Effector memory CD4-positive, alpha-beta T cell (primary cell): ENCODE data around the gene SCUBE2.

Experiments used
- DNase-seq, 3 donors: peaks; one replicate each; pipeline ENCODE4 v3.0.0-alpha.2; 2020
- H3K27ac ChIP-seq: 2 replicates; pipeline ENCODE4 v1.7.0; 2013; ENCODE audit warnings: mild to moderate bottlenecking, low read length, moderate library complexity; ENCODE audit not compliant: insufficient read depth, poor library complexity, severe bottlenecking
- H3K27me3 ChIP-seq: replicated peaks from 2 replicates; pipeline ENCODE4 v1.7.0; 2013; ENCODE audit warnings: mild to moderate bottlenecking, low read length; ENCODE audit not compliant: insufficient read depth, control insufficient read depth, poor library complexity, severe bottlenecking
- H3K36me3 ChIP-seq: 2 replicates; pipeline ENCODE4 v1.7.0; 2013; ENCODE audit warnings: mild to moderate bottlenecking, low read length, moderate library complexity; ENCODE audit not compliant: control insufficient read depth, insufficient read depth
- H3K4me1 ChIP-seq: 2 replicates; pipeline ENCODE4 v1.7.0; 2013; ENCODE audit warnings: low read length, mild to moderate bottlenecking; ENCODE audit not compliant: control insufficient read depth, insufficient read depth, poor library complexity, severe bottlenecking
- H3K4me3 ChIP-seq: 2 replicates; pipeline ENCODE4 v1.7.0; 2013; ENCODE audit warnings: low read length, low read depth, mild to moderate bottlenecking; ENCODE audit not compliant: insufficient read depth, poor library complexity, severe bottlenecking
- H3K9me3 ChIP-seq: 2 replicates; pipeline ENCODE4 v1.7.0; 2013; ENCODE audit warnings: mild to moderate bottlenecking, low read length, moderate library complexity; ENCODE audit not compliant: control insufficient read depth

Gene SCUBE2

GRCh38 chr11:9076661-9077060 is 14.7 kb downstream of the SCUBE2 start:
- Histone ChIP-seq H3K27ac (no peak overlapping the region), H3K36me3 (no peaks in the 10 kb centered on the region), H3K4me1 (no peaks in the 10 kb centered on the region), H3K4me3 (no peak overlapping the region), H3K9me3 (no peaks in the 10 kb centered on the region), H3K27me3 (no peaks in the 10 kb centered on the region)
- DNase-seq = no peak

DNA sequence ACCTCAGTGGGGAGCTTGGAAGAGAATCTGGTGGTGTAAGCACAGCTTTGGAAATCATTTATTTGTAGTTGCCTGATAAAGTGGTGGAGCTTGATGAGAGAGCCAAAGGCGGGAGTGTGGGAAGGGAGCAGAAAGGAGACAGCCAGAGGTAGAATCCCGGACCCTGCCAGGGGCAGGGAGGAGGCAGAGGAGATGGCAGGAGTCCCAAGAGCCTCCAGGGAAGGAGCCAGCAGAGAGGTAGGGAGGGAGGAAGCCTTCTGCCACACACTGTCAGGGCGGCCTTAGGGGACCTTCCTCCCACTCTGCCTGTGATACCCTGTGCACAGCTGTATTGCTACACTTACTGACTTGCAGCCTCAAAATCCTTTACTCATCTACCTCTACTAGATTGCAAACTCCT is 15.4 kb downstream of the SCUBE2 start:
- H3K36me3 ChIP-seq = no peaks in the 10 kb centered on the region
- H3K4me3 ChIP-seq = no peak overlapping the region
- no peak for DNase-seq
- no peaks in the 10 kb centered on the region for H3K27me3 ChIP-seq
- H3K9me3 ChIP-seq = no peaks in the 10 kb centered on the region
- no peak overlapping the region for H3K27ac ChIP-seq
- no peaks in the 10 kb centered on the region for H3K4me1 ChIP-seq

GRCh38 chr11:9075556-9075955 is 15.8 kb downstream of the SCUBE2 start:
- H3K9me3 ChIP-seq = no peaks in the 10 kb centered on the region
- H3K36me3 ChIP-seq = no peaks in the 10 kb centered on the region
- H3K27me3 ChIP-seq = no peaks in the 10 kb centered on the region
- H3K4me3 ChIP-seq = no peak overlapping the region
- no peak overlapping the region for H3K27ac ChIP-seq
- no peak for DNase-seq
- no peaks in the 10 kb centered on the region for H3K4me1 ChIP-seq

- no peaks in the 10 kb centered on the region for H3K9me3 ChIP-seq
- H3K36me3 ChIP-seq = no peaks in the 10 kb centered on the region
- H3K27ac ChIP-seq = no peak overlapping the region
- H3K27me3 ChIP-seq = no peaks in the 10 kb centered on the region
- H3K4me1 ChIP-seq = no peaks in the 10 kb centered on the region
- no peak for DNase-seq
- no peak overlapping the region for H3K4me3 ChIP-seq
Measured at GRCh38 chr11:9074338-9075029, 16.9 kb downstream of the SCUBE2 start.

GRCh38 chr11:9073466-9074225 is 17.8 kb downstream of the SCUBE2 start:
- Histone ChIP-seq H3K4me3 (no peak overlapping the region), H3K36me3 (no peaks in the 10 kb centered on the region), H3K9me3 (no peaks in the 10 kb centered on the region), H3K4me1 (no peaks in the 10 kb centered on the region), H3K27me3 (no peaks in the 10 kb centered on the region), H3K27ac (no peak overlapping the region)
- no peak for DNase-seq

GRCh38 chr11:9072626-9073176 is 18.7 kb downstream of the SCUBE2 start:
- Histone ChIP-seq H3K9me3 (no peaks in the 10 kb centered on the region), H3K36me3 (no peaks in the 10 kb centered on the region), H3K4me1 (no peaks in the 10 kb centered on the region), H3K27ac (no peak overlapping the region), H3K27me3 (no peaks in the 10 kb centered on the region), H3K4me3 (no peak overlapping the region)
- DNase-seq = no peak

DNA sequence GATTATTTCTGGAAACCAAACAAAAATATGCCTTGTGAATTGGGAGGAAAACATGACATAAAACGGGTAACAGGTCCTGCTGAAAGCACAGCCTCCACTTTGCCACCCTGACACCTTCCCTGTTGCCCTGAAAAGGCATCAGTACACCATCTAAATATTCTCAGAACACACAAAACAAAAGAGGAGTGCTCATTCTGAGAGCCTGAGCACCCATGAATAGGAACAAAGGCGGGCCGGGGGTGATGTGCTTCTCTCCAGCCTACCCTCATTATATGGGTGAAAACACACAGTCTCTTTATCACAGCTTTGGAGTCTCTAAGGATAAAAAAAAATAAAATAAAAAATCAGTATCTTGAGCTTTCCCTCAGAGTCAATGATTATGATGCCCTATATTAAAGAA is 19.7 kb downstream of the SCUBE2 start:
- Histone ChIP-seq H3K4me1 (no peaks in the 10 kb centered on the region), H3K27ac (no peak overlapping the region), H3K9me3 (no peaks in the 10 kb centered on the region), H3K27me3 (no peaks in the 10 kb centered on the region), H3K36me3 (no peaks in the 10 kb centered on the region), H3K4me3 (no peak overlapping the region)
- no peak for DNase-seq

- no peaks in the 10 kb centered on the region for H3K4me1 ChIP-seq
- H3K4me3 ChIP-seq = no peak overlapping the region
- DNase-seq = no peak
- no peak overlapping the region for H3K27ac ChIP-seq
- H3K9me3 ChIP-seq = no peaks in the 10 kb centered on the region
- no peaks in the 10 kb centered on the region for H3K36me3 ChIP-seq
- H3K27me3 ChIP-seq = no peaks in the 10 kb centered on the region
Measured at GRCh38 chr11:9070749-9071491, 20.5 kb downstream of the SCUBE2 start.

DNA sequence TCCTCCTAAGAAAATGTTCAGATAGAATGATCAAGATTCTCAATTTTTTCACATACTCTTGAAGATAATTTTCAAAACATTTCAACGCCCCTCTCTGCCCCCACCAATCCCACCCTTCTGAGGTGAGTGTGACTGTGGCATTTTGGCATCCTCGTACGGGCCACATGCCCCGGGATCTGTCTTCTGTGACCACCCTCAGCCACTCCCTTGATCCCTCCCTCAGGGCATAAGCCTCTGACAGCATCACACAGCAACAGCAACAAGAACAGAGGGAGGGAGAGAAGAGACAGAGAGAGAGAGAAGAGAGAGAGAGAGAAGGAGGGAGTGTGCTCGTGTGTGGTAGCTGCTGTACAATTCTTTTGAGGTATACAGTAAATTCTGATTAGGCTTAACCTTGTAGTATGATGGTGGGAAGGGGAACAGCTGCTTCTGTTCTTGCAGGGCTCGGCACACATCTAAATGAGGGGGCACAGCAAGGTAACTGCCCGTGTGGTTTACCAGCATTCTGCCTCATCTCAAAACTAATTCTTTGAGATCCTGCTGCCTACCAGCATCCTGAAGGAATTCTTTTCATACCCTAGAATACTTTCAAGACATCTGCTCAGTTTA is 21.4 kb downstream of the SCUBE2 start:
- H3K4me1 ChIP-seq = no peaks in the 10 kb centered on the region
- H3K36me3 ChIP-seq = no peaks in the 10 kb centered on the region
- H3K4me3 ChIP-seq = no peak overlapping the region
- DNase-seq = no peak
- H3K9me3 ChIP-seq = no peaks in the 10 kb centered on the region
- no peaks in the 10 kb centered on the region for H3K27me3 ChIP-seq
- no peak overlapping the region for H3K27ac ChIP-seq
